A549 (cell line): Measurements from ENCODE around the gene SERINC4.

Experiments
- CHD2 ChIP-seq: fragments of 150-350 bp; IDR thresholded peaks from 2 replicates; pipeline ENCODE4 v1.6.1; 2014; ENCODE audit warnings: low read length; ENCODE audit not compliant: partially characterized antibody
- CTCF ChIP-seq: fragments of >200 bp; sonication (Bioruptor Twin); formaldehyde crosslinking; IDR thresholded peaks from 3 replicates; pipeline ENCODE4 v1.5.1; 2016
- EP300 ChIP-seq, 2 experiments: fragments of >200 bp; sonication (Bioruptor Twin); formaldehyde crosslinking; IDR thresholded peaks; 2 replicates in 1 of 2; 3 replicates in 1 of 2; pipeline ENCODE4 v1.6.1; 2016 to 2017
- HMGXB4 ChIP-seq: fragments of 250-450 bp; sonication (Bioruptor Pico); IDR thresholded peaks from 2 replicates; pipeline ENCODE4 v1.5.0; 2021; ENCODE audit warnings: mild to moderate bottlenecking, moderate library complexity, borderline replicate concordance
- POLR2A ChIP-seq: IDR thresholded peaks from 2 replicates; pipeline ENCODE4 v1.6.1; 2012; ENCODE audit warnings: mild to moderate bottlenecking, low read length
- ZSCAN20 ChIP-seq: fragments of 250-450 bp; sonication (Bioruptor Pico); IDR thresholded peaks from 2 replicates; pipeline ENCODE4 v1.8.0; 2022; ENCODE audit warnings: mild to moderate bottlenecking, moderate library complexity

- no peak for TF ChIP-seq CTCF
- no peak for TF ChIP-seq EP300 (IDR thresholded peaks at IDR 0.05)
- TF ChIP-seq POLR2A: no peak
- no peak for TF ChIP-seq ZSCAN20 (CRISPR knock-in tag)
- no peak for TF ChIP-seq CHD2
- TF ChIP-seq HMGXB4 (CRISPR knock-in tag): no peak
Measured at GRCh38 chr15:43751885-43752284, 48.1 kb downstream of the SERINC4 start.
